T-helper 2 cell (primary cell): ENCODE results near the gene C15orf40.
"Not testable (repeated sequence)": the region's sequence is repeated elsewhere in the genome, so short reads cannot be mapped to it uniquely, and the experiment has no call there.

Experiments
- DNase-seq, 5 experiments: peaks; one replicate each; pipeline versions ENCODE4 v3.0.0 to v3.0.0-alpha.2; 2012 to 2022
- total RNA-seq, 2 donors: gene quantifications; one replicate each; lab custom pipeline; 2026; lab: John Stamatoyannopoulos, UW

The C15orf40 gene
- 11.2 to 18.0 reads per million in 2 donors for total RNA-seq

DNA sequence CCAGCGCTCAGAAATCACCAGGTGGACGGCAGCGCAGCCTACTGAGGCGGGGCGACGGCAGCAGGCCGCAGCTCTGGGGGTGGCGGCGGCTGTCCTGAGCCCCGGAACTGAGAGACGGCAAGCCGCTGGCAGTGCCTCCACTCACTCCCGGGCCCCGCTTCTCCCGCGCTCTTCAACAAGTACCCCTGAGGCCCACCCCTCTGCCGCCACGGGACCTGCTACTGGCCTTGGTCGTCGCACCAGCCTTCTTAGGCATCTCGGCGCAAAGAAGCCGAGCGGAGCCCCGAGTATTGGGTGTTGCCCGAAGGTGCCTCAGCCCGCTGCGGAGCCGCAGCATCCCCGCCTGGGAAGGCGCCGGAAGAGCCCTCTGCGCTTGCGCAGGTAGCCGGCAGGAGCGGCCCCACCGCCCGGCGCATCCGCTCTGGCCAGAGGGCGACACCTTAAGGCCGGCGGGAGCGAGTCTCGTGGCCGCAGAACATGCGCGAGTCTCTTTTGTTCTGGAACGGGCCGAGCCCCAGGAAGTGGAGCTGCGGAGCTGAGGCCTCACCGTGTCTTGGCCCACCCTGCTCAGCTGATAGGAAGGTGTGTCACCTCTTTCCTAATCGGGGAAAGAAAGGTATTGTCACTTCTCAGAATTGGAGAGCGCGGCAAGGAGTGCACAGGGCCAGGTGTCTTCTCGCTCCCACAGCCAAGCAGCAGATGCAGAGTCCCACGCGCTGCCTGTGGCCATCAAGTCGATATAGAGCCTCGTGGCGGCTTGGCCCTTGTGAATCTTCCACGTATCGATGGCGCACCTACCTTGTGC, at the start of gene C15orf40:
C15orf40 (minus strand) TSS at position 369 of the 805 bp plus-strand sequence; CDS start at position 337, 32 bp downstream.
- DNase-seq: peak; percentile 66 to 89 (median 73)

DNA sequence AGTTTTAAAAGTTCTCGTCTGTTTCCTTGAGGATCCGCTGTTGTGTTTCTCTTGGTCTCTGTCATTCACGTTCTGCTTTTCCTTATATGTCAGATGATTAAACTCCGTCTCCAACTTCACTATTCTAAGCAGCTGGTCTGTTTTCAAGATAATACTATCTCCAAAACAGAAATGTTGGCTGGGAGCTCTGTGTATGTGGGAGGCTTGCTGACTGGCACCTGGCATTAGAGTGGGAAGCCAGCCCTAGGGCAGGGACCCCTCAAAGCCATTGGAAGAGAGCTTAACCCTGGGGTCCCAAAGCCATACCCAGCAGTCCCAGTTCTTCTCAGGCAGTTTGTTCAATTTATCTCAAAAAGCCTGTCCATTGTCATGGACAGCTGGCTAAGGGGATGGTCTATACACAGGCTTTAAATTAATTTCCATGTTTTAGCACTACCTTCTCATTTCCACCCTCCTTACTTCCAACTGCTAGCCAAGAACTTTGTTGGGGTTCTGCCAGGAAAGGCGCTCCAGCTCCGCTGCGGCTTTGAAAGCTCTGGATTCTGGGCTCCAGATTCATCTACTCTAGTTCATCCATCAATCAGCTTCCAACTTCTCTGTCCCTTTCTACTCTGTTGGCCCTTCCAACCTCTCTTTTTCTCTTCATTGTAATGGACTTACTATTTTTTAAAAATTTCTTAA, 46.4 kb upstream of the C15orf40 start:
- DNase-seq: no peak

DNA sequence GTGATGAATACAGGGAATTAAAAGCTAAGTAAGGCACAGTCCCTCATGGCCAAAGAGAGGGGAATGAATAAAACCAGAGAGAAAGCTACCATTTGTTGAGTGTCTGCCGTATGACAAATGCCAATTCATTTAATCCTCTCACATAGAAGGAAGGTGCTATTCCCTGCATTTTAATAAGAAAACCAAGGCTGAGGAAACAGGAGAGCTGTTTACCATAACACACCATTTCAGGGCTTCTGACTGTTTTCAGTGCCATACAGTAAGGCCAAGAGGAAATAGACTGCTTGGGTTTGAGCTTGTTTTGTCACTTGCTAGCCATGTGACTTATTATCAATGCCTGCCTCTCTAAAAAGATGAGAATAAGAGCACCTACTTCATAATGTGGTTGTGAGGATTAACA, 45.6 kb upstream of the C15orf40 start:
- no peak for DNase-seq

DNA sequence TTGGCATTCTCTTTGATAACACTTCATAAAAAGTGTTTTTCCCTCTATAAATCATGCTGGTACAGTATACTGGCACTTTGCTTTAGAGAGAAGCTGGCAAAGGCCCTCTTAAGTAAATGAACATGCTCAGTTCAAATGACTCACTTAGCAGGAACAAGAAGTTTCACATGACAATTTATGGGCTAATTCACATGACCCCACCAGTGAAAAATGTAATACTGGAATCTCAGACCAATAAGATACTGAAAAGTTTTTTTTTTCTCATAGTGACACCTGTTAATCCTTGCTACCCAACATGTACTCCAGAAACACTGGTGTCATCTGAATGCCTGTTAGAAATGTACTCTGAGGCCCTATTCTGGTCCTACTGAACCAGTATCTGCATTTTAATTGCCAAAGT, 41.7 kb upstream of the C15orf40 start:
- no peak for DNase-seq

DNA sequence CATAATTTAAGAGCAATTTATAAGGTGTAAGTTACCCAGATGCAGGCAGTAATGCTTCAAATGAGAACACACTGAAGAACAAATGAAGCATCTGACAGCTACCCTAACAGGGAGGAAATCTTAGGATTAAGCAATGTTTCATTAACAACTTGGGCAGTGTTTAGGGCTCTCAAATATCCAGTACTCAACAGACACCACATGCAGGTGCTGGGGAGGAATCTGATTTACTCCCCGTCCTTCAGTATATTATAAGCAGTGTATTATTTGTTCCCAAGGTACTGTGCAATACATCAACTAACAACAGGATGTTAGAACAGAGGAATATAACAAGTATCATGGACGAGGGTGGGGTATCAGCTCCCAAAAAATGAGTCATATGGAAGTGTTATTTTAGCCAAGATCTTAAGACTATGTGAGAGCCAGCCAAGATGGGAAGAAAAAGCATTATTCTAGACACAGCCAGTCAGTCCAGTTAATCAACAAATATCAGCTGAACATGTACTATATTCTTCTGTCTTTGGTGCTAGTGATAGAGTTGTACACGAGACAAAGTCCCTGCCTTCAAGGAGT, 35.2 kb upstream of the C15orf40 start:
- no peak for DNase-seq

DNA sequence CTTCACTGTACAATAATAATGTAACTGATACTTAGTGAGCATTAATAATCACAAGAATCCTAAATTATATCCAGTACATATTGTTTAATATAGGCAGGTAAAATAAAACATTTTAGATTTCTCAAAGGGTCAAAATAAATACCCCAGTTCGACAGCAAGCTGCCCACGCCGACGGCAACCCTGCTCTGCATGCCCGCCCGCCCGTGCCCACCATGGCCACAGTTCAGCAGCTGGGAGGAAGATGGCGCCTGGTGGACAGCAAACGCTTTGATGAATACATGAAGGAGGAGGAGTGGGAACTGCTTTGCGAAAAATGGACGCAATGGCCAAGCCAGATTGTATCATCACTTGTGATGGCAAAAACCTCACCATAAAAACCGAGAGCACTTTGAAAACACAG, 32.7 kb upstream of the C15orf40 start:
- no peak for DNase-seq

DNA sequence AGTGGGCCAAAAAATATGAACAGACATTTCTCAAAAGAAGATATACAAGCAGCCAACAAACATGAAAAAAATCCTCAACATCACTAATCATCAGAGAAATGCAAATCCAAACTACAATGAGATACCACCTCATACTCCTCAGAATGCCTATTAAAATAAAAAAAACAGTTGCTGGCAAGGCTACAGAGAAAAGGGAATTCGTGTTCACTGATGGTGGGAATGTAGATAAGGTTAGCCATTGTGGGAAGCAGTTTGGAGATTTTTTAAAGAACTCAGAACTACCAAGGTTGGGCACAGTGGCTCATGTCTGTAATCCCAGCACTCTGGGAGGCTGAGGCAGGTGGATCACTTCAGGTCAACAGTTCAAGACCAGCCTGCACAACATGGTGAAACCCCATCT, 27.8 kb upstream of the C15orf40 start:
- no peak for DNase-seq

DNA sequence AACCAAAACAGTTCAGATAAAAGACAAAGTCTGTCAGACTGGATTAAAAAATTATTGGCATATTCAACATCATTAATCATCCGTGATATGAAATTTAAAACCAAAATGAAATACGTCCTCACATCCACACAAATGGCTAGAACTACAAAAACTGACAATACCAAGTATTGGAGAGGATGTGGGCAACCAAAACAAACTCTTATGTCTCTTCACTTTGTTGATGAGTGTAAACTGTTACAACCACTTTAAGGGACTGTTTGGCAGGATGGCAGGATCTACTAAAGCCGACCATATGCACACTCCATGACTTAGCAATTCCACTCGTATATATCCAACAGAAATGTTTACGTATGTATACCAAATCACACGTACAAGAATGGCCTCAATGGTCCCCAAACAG, 24.8 kb upstream of the C15orf40 start:
- DNase-seq: peak in 1 of 5 experiments; percentile 35

DNA sequence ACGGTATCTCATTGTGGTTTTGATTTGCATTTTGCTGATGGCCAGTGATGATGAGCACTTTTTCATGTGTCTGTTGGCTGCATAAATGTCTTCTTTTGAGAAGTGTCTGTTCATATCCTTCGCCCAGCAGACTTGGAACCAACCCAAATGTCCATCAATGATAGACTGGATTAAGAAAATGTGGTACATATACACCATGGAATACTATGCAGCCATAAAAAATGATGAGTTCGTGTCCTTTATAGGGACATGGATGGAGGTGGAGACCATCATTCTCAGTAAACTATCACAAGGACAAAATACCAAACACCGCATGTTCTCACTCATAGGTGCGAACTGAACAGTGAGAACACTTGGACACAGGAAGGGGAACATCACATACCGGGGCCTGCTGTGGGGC, 19.8 kb upstream of the C15orf40 start:
- DNase-seq: not testable (repeated sequence)

DNA sequence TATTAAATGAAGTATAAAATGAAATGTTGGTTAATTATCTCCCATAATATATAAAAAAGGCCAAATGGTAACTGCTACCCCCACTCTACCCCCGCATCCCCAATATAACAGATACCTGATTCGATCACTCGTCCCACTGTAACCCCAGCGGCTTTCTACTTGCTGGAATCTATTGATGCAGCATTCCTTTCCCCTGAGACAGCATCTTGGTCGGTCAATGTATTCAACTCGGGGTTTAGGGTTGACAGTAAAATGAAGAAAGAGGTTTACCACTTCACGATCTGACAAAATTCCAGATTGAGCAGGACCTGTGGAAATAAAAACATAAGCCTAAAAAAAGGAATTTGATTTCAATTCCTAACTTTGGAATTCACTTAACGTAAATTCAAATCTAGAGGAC, 18.6 kb upstream of the C15orf40 start:
- no peak for DNase-seq

DNA sequence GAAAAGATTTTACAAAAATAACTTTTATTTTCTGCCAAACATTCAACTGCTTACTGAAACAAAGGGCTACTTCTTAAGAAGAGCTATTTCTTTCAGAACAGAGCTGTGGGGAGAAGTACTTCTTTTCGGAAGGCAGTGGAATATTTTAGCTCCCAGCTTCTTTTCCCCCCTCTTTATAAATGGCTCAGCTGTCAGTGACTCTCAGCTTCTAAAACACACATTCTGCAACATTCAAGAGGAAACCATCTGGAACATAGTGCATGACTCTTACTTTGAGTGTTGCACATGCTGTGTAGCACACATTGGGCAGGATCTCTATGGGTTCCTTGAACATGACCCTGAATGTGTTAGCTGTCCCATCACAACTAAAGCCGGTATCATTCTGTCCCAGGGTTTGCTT, 7.0 kb upstream of the C15orf40 start:
- no peak for DNase-seq

DNA sequence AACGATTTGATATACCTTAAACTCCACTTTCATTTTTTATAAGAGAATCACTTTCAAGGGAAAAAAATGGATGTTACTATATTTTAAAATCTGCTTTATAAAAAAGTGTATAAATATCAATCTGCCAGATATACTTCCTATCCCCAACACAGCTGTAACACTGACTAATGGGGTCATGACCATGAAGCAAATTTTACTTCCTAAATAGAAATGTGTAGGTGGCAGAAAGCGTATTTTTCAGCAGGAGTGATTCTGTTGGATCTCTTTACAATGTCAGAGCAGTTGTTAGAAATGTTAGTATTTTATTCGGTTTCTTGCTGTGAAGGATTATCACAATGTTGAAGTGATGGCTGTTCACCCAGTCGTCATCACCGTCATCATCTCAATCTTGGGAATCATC, 5.5 kb upstream of the C15orf40 start:
- DNase-seq: no peak

DNA sequence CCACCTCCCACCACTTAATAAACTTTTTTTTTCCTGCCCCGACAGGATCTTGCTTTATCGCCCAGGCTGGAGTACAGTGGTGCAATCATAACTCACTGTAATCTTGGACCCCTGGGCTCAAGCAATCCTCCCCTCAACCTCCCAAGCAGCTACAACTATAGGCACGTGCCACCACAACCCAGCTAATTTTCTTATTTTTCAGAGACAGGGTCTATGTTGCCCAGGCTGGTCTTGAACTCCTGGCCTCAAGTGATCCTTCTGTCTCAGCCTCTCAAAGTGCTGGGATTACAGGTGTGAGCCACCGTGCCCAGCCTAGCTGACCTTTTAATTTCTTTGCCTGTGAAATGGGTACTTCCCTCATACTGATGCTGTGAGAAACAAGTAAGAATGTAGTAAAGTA, 3.9 kb upstream of the C15orf40 start:
- no peak for DNase-seq

DNA sequence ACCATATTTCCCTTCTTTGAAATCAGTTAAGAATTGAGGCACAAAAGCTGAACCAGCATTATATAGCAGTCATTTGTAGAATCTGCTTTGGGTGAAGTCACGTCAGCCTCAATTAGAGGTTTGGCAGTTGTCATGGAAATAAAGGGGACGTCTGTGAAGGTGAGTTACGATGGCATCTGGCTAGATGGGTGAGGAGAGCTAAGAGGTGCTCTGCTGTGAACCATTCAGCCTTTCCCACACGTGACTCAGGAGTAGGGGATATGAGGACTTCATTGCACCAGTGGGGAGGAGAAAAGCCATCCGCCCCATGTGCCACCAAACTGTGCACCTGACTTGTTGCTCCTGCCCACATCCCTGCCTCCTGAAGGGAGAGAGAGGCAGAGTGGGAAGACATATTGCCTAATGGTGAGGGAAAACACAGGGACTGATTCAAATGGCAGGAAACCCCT, 2.8 kb upstream of the C15orf40 start:
- DNase-seq: peak in 1 of 5 experiments; percentile 62

DNA sequence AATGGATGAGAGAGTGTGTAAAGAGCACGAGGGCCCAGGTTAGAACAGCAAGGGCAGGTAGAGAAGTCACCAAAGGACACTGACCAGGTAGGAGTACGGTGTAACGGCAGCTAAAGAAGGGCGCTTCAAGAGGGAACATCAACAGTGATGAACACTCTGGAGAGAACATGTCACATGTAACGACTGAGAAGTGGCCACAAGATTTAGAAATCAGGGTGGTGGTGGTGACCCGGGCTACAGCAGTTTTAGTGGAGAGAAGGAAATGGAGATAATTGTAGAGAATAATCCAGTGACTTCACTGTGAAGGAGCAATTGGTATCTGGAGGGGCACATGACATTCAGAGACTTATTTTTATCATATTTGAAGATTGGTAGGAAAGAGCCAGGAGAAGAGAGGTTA, 1.2 kb upstream of the C15orf40 start:
- no peak for DNase-seq

DNA sequence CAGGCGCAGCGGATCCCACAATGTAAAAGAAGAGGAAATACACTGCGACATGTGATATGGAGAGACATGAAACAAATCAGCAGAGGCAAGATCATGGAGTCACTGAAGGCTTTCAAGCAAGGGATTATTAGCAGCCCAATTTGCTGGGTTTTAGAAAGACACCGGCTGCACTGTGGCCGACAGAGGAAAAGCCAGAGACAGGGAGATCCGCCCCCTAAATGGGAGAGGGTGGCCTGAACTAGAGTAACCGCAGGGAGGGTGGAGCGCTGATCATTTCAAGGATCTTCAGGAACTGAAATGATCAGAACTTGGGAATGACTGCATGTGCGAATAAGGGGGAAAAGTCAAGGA, 612 bp upstream of the C15orf40 start:
- no peak for DNase-seq

DNA sequence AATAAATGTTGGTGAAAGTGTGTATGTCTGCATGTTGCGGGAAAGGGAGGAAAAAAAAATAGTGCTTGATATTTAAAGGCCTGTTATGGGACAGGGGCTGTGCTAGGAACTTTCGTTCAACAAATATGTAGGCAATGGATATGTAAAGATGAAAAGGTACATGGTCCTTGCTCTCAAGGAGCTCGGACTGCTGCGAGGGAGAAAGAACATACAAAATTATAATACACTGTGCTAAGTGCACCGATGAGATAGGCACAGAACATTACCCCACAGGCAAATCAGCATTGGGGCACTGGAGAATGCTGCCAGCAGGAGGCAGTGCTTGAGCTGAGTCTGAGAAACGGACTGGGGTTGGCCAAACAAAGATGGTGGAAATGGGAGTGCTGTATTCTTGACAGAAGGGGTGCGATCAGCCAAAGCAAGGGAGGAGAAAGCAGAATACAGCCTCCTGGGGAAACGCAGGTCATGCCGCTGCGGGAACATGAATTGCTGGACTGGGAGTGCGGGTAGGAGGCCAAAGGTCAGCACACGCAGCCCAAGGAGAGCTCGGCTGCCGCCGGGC, 649 bp downstream of the C15orf40 start:
- DNase-seq: peak; percentile 14 to 89 (median 57)

DNA sequence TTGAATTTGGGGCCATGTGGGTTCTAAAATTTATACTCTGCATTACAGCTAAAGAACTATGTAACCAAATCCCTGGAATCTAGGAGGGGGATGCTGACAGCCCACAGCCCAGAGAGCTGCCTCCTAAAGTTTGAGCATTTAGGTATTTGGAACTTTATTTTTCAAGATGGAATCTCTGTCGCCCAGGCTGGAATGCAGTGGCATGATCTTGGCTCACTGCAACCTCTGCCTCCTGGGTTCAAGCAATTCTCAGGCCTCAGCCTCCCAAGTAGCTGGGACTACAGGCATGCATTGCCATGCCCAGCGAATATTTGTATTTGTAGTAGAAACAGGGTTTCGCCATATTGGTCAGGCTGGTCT, 10.8 kb downstream of the C15orf40 start:
- not testable (repeated sequence) for DNase-seq

DNA sequence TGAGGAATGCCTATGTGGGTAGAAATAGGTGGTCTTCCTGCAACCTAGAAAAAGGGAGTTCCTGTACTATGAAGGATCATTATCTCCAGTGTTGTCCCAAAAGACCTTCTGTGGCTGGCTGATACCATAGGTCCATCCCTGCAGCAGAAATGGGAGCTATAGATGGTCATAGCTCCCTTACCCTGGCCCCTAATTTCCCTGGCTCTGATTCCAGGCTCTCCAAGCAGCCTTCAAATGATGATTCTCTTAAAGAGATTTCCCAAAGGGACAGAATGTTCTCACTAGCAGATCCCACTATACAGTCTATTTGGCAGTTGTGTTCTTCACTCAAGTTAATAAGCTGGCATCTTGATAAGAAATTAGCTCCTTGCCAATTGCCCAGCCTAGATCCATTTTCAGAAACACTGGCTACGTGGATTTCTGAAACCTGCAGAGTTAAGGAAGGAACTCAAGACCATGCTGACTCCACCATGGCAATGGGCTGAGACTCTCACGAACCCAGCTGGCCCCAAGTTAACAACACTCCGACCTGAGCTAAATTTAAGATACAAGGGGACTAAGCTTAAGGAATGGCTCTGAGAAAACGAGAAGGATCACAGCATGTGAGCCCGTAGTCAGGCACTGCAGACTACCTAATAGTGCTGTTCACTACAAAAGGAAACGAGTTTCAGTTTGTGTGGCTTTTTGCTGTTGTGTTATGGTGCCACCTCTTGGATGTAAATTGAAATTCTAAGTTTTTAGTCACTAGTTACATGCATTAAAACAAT, 11.4 kb downstream of the C15orf40 start:
- DNase-seq: peak in 2 of 5 experiments; percentile 19 to 76

DNA sequence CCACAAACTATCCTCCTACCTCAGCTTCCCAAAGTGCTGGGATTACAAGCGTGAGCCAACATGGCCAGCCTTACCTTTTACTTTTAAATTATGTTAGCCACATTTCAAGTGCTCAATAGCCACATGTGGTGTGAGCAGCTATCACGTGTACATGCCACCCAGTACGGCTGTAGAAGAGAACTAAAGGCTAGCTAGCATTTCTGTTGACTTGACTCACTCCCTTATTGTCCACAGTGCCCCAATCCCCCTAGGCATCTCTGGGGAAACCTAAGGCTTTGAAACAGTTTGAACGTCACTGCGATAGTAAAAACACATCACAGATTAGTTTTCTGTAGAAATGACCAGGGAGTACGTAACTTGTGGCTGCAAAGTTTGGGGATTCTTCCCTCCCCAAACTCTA, 12.0 kb downstream of the C15orf40 start:
- no peak for DNase-seq

DNA sequence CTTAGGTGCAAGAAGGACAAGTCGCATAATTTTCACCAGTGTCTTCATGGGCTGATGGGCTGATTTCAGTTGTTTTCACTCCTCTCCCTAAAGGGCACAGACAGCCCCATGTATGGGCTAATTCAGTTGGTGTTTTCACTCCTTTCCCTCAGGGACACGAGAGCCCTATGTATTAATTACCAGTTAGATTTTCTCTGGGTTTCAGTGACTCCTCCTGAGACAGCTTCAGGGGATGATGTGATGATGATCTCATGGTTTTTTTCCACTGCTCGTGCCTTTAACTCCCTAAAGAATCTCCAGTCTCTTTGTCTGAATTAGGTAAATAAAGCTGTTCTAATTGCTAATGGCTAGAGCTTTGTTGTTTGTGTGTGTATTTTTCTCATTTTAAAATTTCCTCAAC, 15.5 kb downstream of the C15orf40 start:
- DNase-seq: no peak

DNA sequence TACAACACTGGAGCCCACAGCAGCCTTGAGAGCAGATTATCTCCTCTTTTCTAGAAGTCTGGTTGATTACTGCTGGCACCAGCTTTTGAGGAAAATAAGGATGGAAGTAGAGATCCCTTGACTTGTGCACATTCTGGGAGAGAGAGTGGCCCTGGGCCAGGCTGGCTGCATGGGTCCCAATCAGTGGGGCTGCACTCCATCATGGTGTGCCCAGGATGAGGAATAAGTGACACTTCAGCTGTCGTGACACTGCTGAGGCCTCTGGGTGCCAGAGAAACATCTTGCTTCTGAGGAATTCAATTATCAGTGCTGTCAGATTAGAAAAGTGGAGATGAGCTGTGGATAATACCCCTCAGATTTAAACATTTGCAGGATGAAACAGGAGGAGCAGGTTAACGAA, 16.4 kb downstream of the C15orf40 start:
- DNase-seq: no peak

DNA sequence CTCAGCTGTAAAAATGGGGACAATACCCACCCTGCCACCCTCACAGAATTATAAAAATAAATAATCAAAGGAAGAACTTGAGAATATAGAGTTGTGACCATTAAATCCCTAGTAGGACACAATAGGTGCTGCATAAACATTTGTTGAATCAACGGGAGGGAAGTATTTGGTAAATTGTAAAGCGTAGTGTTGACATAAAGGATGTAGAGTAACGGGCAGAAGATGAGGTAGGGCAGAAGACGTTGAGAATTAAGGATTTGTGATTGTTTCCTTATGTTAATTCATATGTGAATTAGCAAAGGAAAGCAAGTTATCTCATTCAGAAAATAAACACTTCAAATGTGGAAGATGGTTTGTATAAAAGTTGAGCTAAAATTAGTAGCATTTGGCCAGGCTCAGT, 18.3 kb downstream of the C15orf40 start:
- no peak for DNase-seq
